GM12878 (cell line): Measurements from ENCODE around the gene FBXW7. TPM values are rescaled to one million over a fixed set of nuclear protein-coding genes. Genes with fewer than 3 reads are reported as not detected.

Experiments used
- ATAC-seq: fragments of 200-7000 bp; cut with Tn5 transposase; 3 replicates; pipeline ENCODE4 v1.9.1; 2020; ENCODE audit warnings: mild to moderate bottlenecking, moderate library complexity
- BruUV-seq: library from RNA; stranded (reverse); fragments of 400-500 nt; replicated peaks from 2 replicates; lab custom pipeline; 2021; lab: Mats Ljungman, UMichigan
- CTCF ChIA-PET: fragments of 300-600 bp; sonication (Branson Sonifier 250); formaldehyde crosslinking; extraction: SDS; loops from one replicate; lab custom pipeline; 2021; ENCODE audit warnings: inconsistent platforms; lab: Yijun Ruan, JAX
- POLR2A ChIA-PET: fragments of 350-600 bp; formaldehyde crosslinking; extraction: SDS; loops from one replicate; lab custom pipeline; 2021; ENCODE audit warnings: inconsistent platforms; lab: Charles Lee
- RAD21 ChIA-PET: fragments of 300-600 bp; sonication (Branson Sonifier 250); formaldehyde crosslinking; loops from one replicate; lab custom pipeline; 2023; ENCODE audit warnings: antibody characterized with exemption; ENCODE audit not compliant: unreplicated experiment; lab: Charles Lee
- SMC1A ChIA-PET: fragments of 300-600 bp; sonication (Branson Sonifier 250); formaldehyde crosslinking; loops from one replicate; lab custom pipeline; 2023; ENCODE audit not compliant: unreplicated experiment, uncharacterized antibody; lab: Charles Lee
- DNase-seq: peaks from one replicate; pipeline ENCODE4 v3.0.0-alpha.2; 2011; ENCODE audit warnings: low read depth, low spot score
- FAIRE-seq: peaks from 3 replicates; lab custom pipeline; 2011; peaks lifted over from hg19 to GRCh38; lab: Jason Lieb, UNC
- H2AFZ ChIP-seq: 2 replicates; pipeline ENCODE4 v1.6.0; 2011; ENCODE audit warnings: low read depth, low read length, control low read depth; ENCODE audit not compliant: control insufficient read depth
- H3K27ac ChIP-seq: 2 replicates; pipeline ENCODE4 v1.5.1; 2011; ENCODE audit warnings: control low read depth; ENCODE audit not compliant: control insufficient read depth, insufficient read depth
- H3K27me3 ChIP-seq, 2 experiments: replicated peaks in 1 of 2; 2 replicates each; pipeline versions ENCODE4 v1.6.0 to v1.6.1; 2011; ENCODE audit warnings: low read length in 1 of 2; ENCODE audit not compliant: control insufficient read depth in 2 of 2, insufficient read depth in 2 of 2
- H3K36me3 ChIP-seq, 2 experiments: 2 replicates each; pipeline ENCODE4 v1.5.1; 2011; ENCODE audit warnings: low read length in 1 of 2; ENCODE audit not compliant: control insufficient read depth in 2 of 2, insufficient read depth in 2 of 2
- H3K4me1 ChIP-seq: 2 replicates; pipeline ENCODE4 v1.6.1; 2011; ENCODE audit warnings: mild to moderate bottlenecking, low read length, moderate library complexity, mixed read lengths; ENCODE audit not compliant: control insufficient read depth, insufficient read depth
- H3K4me2 ChIP-seq: 2 replicates; pipeline ENCODE4 v1.6.0; 2011; ENCODE audit warnings: control low read depth; ENCODE audit not compliant: control insufficient read depth, insufficient read depth
- H3K4me3 ChIP-seq: fragments of 200-600 bp; sonication (generic); 2 replicates; pipeline ENCODE4 v1.5.1; 2016
- H3K79me2 ChIP-seq: 2 replicates; pipeline ENCODE4 v1.6.0; 2011; ENCODE audit warnings: low read length; ENCODE audit not compliant: control insufficient read depth, insufficient read depth
- H3K9ac ChIP-seq: 2 replicates; pipeline ENCODE4 v1.8.0; 2011; ENCODE audit warnings: low read length, control low read depth, mixed read lengths; ENCODE audit not compliant: control insufficient read depth, insufficient read depth
- H3K9me3 ChIP-seq: replicated peaks from 3 replicates; pipeline ENCODE4 v1.5.1; 2011; ENCODE audit warnings: mild to moderate bottlenecking, low read length; ENCODE audit not compliant: control insufficient read depth, insufficient read depth
- H4K20me1 ChIP-seq: 2 replicates; pipeline ENCODE4 v1.6.0; 2011; ENCODE audit not compliant: control insufficient read depth, insufficient read depth
- ATF3 ChIP-seq: IDR thresholded peaks from 2 replicates; pipeline ENCODE4 v1.6.1; 2011; ENCODE audit warnings: low read depth, mild to moderate bottlenecking, low read length, moderate library complexity, borderline replicate concordance; ENCODE audit errors: extremely low read depth
- EGR1 ChIP-seq, 2 experiments: IDR thresholded peaks; 1 replicate in 1 of 2; 2 replicates in 1 of 2; pipeline ENCODE4 v1.6.1; 2011 to 2012; ENCODE audit warnings: low read depth in 2 of 2, low read length in 2 of 2, borderline replicate concordance in 1 of 2, mild to moderate bottlenecking in 1 of 2, moderate library complexity in 1 of 2
- HDAC2 ChIP-seq: fragments of 200-600 bp; sonication (generic); IDR thresholded peaks from 2 replicates; pipeline ENCODE4 v1.6.1; 2017
- HDGF ChIP-seq: fragments of 450-650 bp; IDR thresholded peaks from 2 replicates; pipeline ENCODE4 v1.6.1; 2016; ENCODE audit warnings: antibody characterized with exemption
- MEF2A ChIP-seq: IDR thresholded peaks from 2 replicates; pipeline ENCODE4 v1.6.1; 2011; ENCODE audit warnings: low read depth, mild to moderate bottlenecking, low read length, moderate library complexity; ENCODE audit not compliant: insufficient read depth
- MYC ChIP-seq: IDR thresholded peaks from 2 replicates; pipeline ENCODE4 v1.6.1; 2011; ENCODE audit warnings: mild to moderate bottlenecking, low read length, moderate library complexity, inconsistent platforms; ENCODE audit not compliant: insufficient read depth, insufficient replicate concordance, insufficient read length, severe bottlenecking
- NFYB ChIP-seq: IDR thresholded peaks from 2 replicates; pipeline ENCODE4 v1.6.1; 2011; ENCODE audit warnings: low read depth, mild to moderate bottlenecking, low read length, improper control_type of control experiment, moderate library complexity; ENCODE audit not compliant: insufficient read depth
- NR2C1 ChIP-seq: fragments of 450-650 bp; IDR thresholded peaks from 2 replicates; pipeline ENCODE4 v1.6.1; 2017; ENCODE audit warnings: antibody characterized with exemption, mild to moderate bottlenecking, moderate library complexity
- NR2C2 ChIP-seq: IDR thresholded peaks from 2 replicates; pipeline ENCODE4 v1.6.1; 2011; ENCODE audit warnings: borderline replicate concordance, low read depth; ENCODE audit not compliant: control insufficient read depth, insufficient read length
- PRDM15 ChIP-seq: fragments of 450-650 bp; formaldehyde crosslinking; IDR thresholded peaks from 2 replicates; pipeline ENCODE4 v1.4.0; 2020; ENCODE audit warnings: mild to moderate bottlenecking, moderate library complexity
- SIN3A ChIP-seq: IDR thresholded peaks from 2 replicates; pipeline ENCODE4 v1.6.1; 2012; ENCODE audit warnings: low read depth, low read length, improper control_type of control experiment
- SMAD1 ChIP-seq: fragments of 450-650 bp; IDR thresholded peaks from 2 replicates; pipeline ENCODE4 v1.6.1; 2018; ENCODE audit warnings: mild to moderate bottlenecking, low read depth; ENCODE audit not compliant: partially characterized antibody
- ZNF592 ChIP-seq: fragments of 450-650 bp; IDR thresholded peaks from 2 replicates; pipeline ENCODE4 v1.6.1; 2017; ENCODE audit warnings: mild to moderate bottlenecking, moderate library complexity
- WGBS: methylation state at CpG from one replicate; pipeline ENCODE4 v1.1.6; 2016; ENCODE audit warnings: low lambda C conversion rate; ENCODE audit not compliant: insufficient replicate concordance, insufficient coverage; ENCODE audit errors: missing lambda C conversion rate; 5-methylcytosine and 5-hydroxymethylcytosine counted together
- in situ Hi-C: fragments of 300-500 bp; cut with MboI; formaldehyde crosslinking; loops from 9 replicates; pipeline ENCODE4 v1.14.3; 2018; ENCODE audit warnings: mixed read lengths
- intact Hi-C: fragments of 100-400 bp; cut with micrococcal nuclease; formaldehyde crosslinking; loops from one replicate; pipeline ENCODE4 v1.14.2; 2022; ENCODE audit not compliant: unreplicated experiment
- polyA plus RNA-seq, 11 experiments: library from polyadenylated mRNA; depleted of rRNA in 4 of 11; unstranded in 6 of 11; stranded (reverse) in 5 of 11; fragments of >200 nt; fragmentation: Nextera tagmentation in 4 of 11; fragmentation: Illumina TruSeq in 1 of 11; extraction: Ambion mirVana in 4 of 11; extraction: Trizol in 1 of 11; gene quantifications; 1 replicate in 1 of 11; 2 replicates in 10 of 11; pipeline versions ENCODE4 v1.2.1 to v1.2.3, GENCODE V29; 2011 to 2016; ENCODE audit warnings: inconsistent platforms in 2 of 11, missing spikeins in 2 of 11, low read depth in 1 of 11
- total RNA-seq, 4 experiments: library from RNA; depleted of rRNA in 3 of 4; stranded (reverse); fragments of >200 nt in 3 of 4; fragmentation: Illumina TruSeq in 1 of 4; extraction: Trizol in 1 of 4; gene quantifications; 2 replicates each; pipeline versions ENCODE4 v1.2.1 to v1.2.3, GENCODE V29; 2013 to 2021

The FBXW7 gene
- total and polyA plus RNA-seq, 10 of the 15 experiments (the other 5 are each of a cell fraction or from before 2014, with no cell fraction given) = 35.8 to 118 (median 47.2) TPM

- Histone ChIP-seq H3K27me3 (no peaks in the 10 kb centered on the region), H3K36me3 (no peaks in the 10 kb centered on the region), H2AFZ (no peak overlapping the region), H3K27ac (no peak overlapping the region), H3K4me1 (no peaks in the 10 kb centered on the region), H3K79me2 (no peaks in the 10 kb centered on the region), H3K4me3 (no peak overlapping the region), H3K4me2 (no peak overlapping the region), H3K9me3 (no peaks in the 10 kb centered on the region; the same call in 2 of the 3 replicates), H3K9ac (no peak overlapping the region), H4K20me1 (no peaks in the 10 kb centered on the region)
- no peak for FAIRE-seq
- SMC1A ChIA-PET = interaction anchor here (1.6 to 4.3 kb wide), 4 partner anchors 9 to 41 kb away, joined by 7 to 43 read pairs (median 8); no protein-coding TSS in a partner anchor
- CTCF ChIA-PET = interaction anchor here (1.0 kb wide), 1 partner anchor 17 kb away, joined by 3 read pairs; no protein-coding TSS in a partner anchor
- POLR2A ChIA-PET = no interaction called here
- TF ChIP-seq SMAD1 (no peak), EGR1 (IDR thresholded peaks at IDR 0.05; ENCODE audit: borderline replicate concordance in 1 of 2, low read depth in 2 of 2, low read length in 2 of 2) (no peak), MEF2A (no peak), HDAC2 (no peak), MYC (no peak), NR2C2 (no peak), ATF3 (no peak), HDGF (no peak), PRDM15 (CRISPR knock-in tag) (no peak), ZNF592 (no peak), NR2C1 (no peak), NFYB (no peak), SIN3A (no peak)
- intact Hi-C loops = no loop called here
- RAD21 ChIA-PET = no interaction called here
- ATAC-seq = no peak
- in situ Hi-C loops = no loop called here
- no TSS peak for BruUV-seq
- 11% methylated on average over 2 of the region's 2 CpGs for WGBS
- DNase-seq = no peak
Observed at GRCh38 chr4:152281211-152281610, 254.7 kb downstream of the FBXW7 start.
